ENCODE data around the gene RGL3.

Gene RGL3

GRCh38 chr19:11447347-11448262 lies 28.5 kb upstream of the RGL3 start:
- TF ChIP-seq CTCF (conservative IDR thresholded peaks at IDR 0.05) (no peak), ZFX (IDR thresholded peaks at IDR 0.05) (no peak)
- no peak overlapping the region for H3K27ac ChIP-seq

GRCh38 chr19:11446652-11447301 lies 27.7 kb upstream of the RGL3 start:
- TF ChIP-seq CTCF (conservative IDR thresholded peaks at IDR 0.05) (peak; percentile 91), ZFX (IDR thresholded peaks at IDR 0.05) (no peak)
- no peak overlapping the region for H3K27ac ChIP-seq

GRCh38 chr19:11446271-11446651 lies 27.1 kb upstream of the RGL3 start:
- no peak overlapping the region for H3K27ac ChIP-seq
- TF ChIP-seq CTCF (conservative IDR thresholded peaks at IDR 0.05): no peak
- TF ChIP-seq ZFX (IDR thresholded peaks at IDR 0.05): no peak

GRCh38 chr19:11445141-11445540 lies 26.0 kb upstream of the RGL3 start:
- TF ChIP-seq CTCF (conservative IDR thresholded peaks at IDR 0.05) (no peak), ZFX (IDR thresholded peaks at IDR 0.05) (no peak)
- no peak overlapping the region for H3K27ac ChIP-seq

- H3K27ac ChIP-seq: no peak overlapping the region
- TF ChIP-seq ZFX (IDR thresholded peaks at IDR 0.05): no peak
- TF ChIP-seq CTCF (conservative IDR thresholded peaks at IDR 0.05): no peak
Measured at GRCh38 chr19:11444059-11444458, 24.9 kb upstream of the RGL3 start.

GRCh38 chr19:11437955-11438354 lies 18.8 kb upstream of the RGL3 start:
- H3K27ac ChIP-seq: no peak overlapping the region
- TF ChIP-seq CTCF (conservative IDR thresholded peaks at IDR 0.05): no peak

GRCh38 chr19:11435833-11436313 lies 16.8 kb upstream of the RGL3 start:
- no peak for TF ChIP-seq ZFX (IDR thresholded peaks at IDR 0.05)
- TF ChIP-seq CTCF (conservative IDR thresholded peaks at IDR 0.05): no peak
- peak overlapping the region; percentile 78 for H3K27ac ChIP-seq

Measured in C4-2B (cell line).